ENCODE results near the gene SEMA3C.

Gene SEMA3C

GRCh38 chr7:80729591-80730320, 189.1 kb downstream of the SEMA3C start:
- DNase-seq = no peak

- no peak for DNase-seq
Measured at GRCh38 chr7:80726666-80727065, 192.2 kb downstream of the SEMA3C start.

GRCh38 chr7:80725181-80725611, 193.7 kb downstream of the SEMA3C start:
- DNase-seq = no peak

GRCh38 chr7:80724249-80724871, 194.5 kb downstream of the SEMA3C start:
- DNase-seq = no peak

- no peak for DNase-seq
Measured at GRCh38 chr7:80722616-80723195, 196.1 kb downstream of the SEMA3C start.

- peak; percentile 24 for DNase-seq
Measured at GRCh38 chr7:80721883-80722615, 196.8 kb downstream of the SEMA3C start.

- DNase-seq = no peak
Measured at GRCh38 chr7:80720146-80720545, 198.7 kb downstream of the SEMA3C start.

- DNase-seq = no peak
Measured at GRCh38 chr7:80719261-80719660, 199.6 kb downstream of the SEMA3C start.

GRCh38 chr7:80711531-80711930, 207.3 kb downstream of the SEMA3C start:
- no peak for DNase-seq

GRCh38 chr7:80708123-80708522, 210.7 kb downstream of the SEMA3C start:
- no peak for DNase-seq

GRCh38 chr7:80707318-80707717, 211.5 kb downstream of the SEMA3C start:
- DNase-seq = no peak

- DNase-seq = no peak
Measured at GRCh38 chr7:80705130-80705781, 213.6 kb downstream of the SEMA3C start.

GRCh38 chr7:80703272-80703671, 215.6 kb downstream of the SEMA3C start:
- DNase-seq = no peak

GRCh38 chr7:80699721-80700256, 219.1 kb downstream of the SEMA3C start:
- DNase-seq = no peak

GRCh38 chr7:80699045-80699638, 219.7 kb downstream of the SEMA3C start:
- peak; percentile 80 for DNase-seq

Data from NCI-H2227 treated with DMSO at 0.1 percent for 48 hours (cell line).